Measurements from ENCODE around the gene ORM2. TPM values are rescaled to one million over a fixed set of nuclear protein-coding genes. Genes with fewer than 3 reads are reported as not detected.

The ORM2 gene
- total RNA-seq, 3 donors from 2014 or later (not counting 1 experiment from before 2014, with no cell fraction given), result not detected

DNA sequence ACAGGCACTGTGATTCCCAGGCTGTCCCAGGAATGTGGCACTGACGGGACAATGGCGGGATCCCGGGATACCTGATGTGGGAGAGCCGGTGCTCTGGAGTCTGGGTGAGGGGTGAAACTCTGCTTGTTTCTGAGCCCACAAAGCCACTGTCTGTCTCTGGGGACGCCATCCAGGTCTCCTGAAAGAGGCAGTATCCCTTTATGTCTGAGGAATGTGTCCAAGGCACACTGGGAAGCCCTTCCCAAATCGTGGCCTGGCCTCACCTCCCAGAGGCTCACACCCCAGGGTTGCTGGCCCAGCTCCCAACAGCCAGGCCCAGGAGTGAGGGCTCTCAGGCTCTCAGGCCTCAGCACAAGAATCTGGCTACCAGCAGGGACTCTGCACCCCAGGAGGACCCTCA lies 27.1 kb downstream of the ORM2 start:
- no peak for DNase-seq

GRCh38 chr9:114357360-114357759 lies 27.7 kb downstream of the ORM2 start:
- H3K9me3 Mint-ChIP-seq, result no peaks in the 10 kb centered on the region
- Histone ChIP-seq H3K4me3 (ENCODE audit: low read length) (no peak overlapping the region), H3K27ac (ENCODE audit: low read length) (peak overlapping the region; percentile 4), H3K4me1 (ENCODE audit: control insufficient read depth, insufficient read depth, low read length) (peaks cover 32% of the 10 kb centered on the region), H3K9me3 (ENCODE audit: control insufficient read depth, insufficient read depth, low read length) (no peaks in the 10 kb centered on the region), H3K27me3 (ENCODE audit: control insufficient read depth, insufficient read depth, low read length) (no peaks in the 10 kb centered on the region), H3K36me3 (ENCODE audit: control insufficient read depth, insufficient read depth, low read length) (peaks cover 88% of the 10 kb centered on the region)
- intact Hi-C loops (cut with micrococcal nuclease), result no loop called here
- H3K27ac Mint-ChIP-seq, result peak overlapping the region; percentile 79 to 82
- DNase-seq, result no peak
- no peak overlapping the region for H3K4me3 Mint-ChIP-seq
- H3K36me3 Mint-ChIP-seq, result peaks cover 20% of the 10 kb centered on the region
- peaks cover 29 to 42% of the 10 kb centered on the region in 2 donors for H3K4me1 Mint-ChIP-seq
- no peak for TF ChIP-seq CTCF (IDR thresholded peaks at IDR 0.05)
- WGBS (ENCODE audit: insufficient coverage), result 95% methylated on average over 6 of the region's 6 CpGs
- no peaks in the 10 kb centered on the region for H3K27me3 Mint-ChIP-seq (ENCODE audit: low read depth in 2 of 2)
- ATAC-seq, result no peak

More for the DNA sequence above, 27.1 kb downstream of the ORM2 start:
- H3K4me1 Mint-ChIP-seq, result peaks cover 28 to 41% of the 10 kb centered on the region in 2 donors
- intact Hi-C loops (cut with micrococcal nuclease), result no loop called here
- peak overlapping the region; percentile 4 for H3K27ac ChIP-seq (ENCODE audit: low read length)
- peaks cover 20% of the 10 kb centered on the region for H3K36me3 Mint-ChIP-seq
- peaks cover 88% of the 10 kb centered on the region for H3K36me3 ChIP-seq (ENCODE audit: control insufficient read depth, insufficient read depth, low read length)
- H3K27me3 Mint-ChIP-seq (ENCODE audit: low read depth in 2 of 2), result no peaks in the 10 kb centered on the region
- no peak for TF ChIP-seq CTCF (IDR thresholded peaks at IDR 0.05)
- H3K27me3 ChIP-seq (ENCODE audit: control insufficient read depth, insufficient read depth, low read length), result no peaks in the 10 kb centered on the region
- no peaks in the 10 kb centered on the region for H3K9me3 ChIP-seq (ENCODE audit: control insufficient read depth, insufficient read depth, low read length)
- no peak overlapping the region for H3K4me3 Mint-ChIP-seq
- no peaks in the 10 kb centered on the region for H3K9me3 Mint-ChIP-seq
- no peak for ATAC-seq
- H3K4me1 ChIP-seq (ENCODE audit: control insufficient read depth, insufficient read depth, low read length), result peaks cover 27% of the 10 kb centered on the region
- 96% methylated on average over 6 of the region's 6 CpGs for WGBS (ENCODE audit: insufficient coverage)
- peak overlapping the region; percentile 79 to 82 for H3K27ac Mint-ChIP-seq
- H3K4me3 ChIP-seq (ENCODE audit: low read length), result no peak overlapping the region

- peak overlapping the region; percentile 79 to 82 for H3K27ac Mint-ChIP-seq
- H3K4me3 Mint-ChIP-seq, result no peak overlapping the region
- Histone ChIP-seq H3K4me1 (ENCODE audit: control insufficient read depth, insufficient read depth, low read length) (peaks cover 37% of the 10 kb centered on the region), H3K27me3 (ENCODE audit: control insufficient read depth, insufficient read depth, low read length) (no peaks in the 10 kb centered on the region), H3K9me3 (ENCODE audit: control insufficient read depth, insufficient read depth, low read length) (no peaks in the 10 kb centered on the region), H3K27ac (ENCODE audit: low read length) (no peak overlapping the region), H3K4me3 (ENCODE audit: low read length) (no peak overlapping the region), H3K36me3 (ENCODE audit: control insufficient read depth, insufficient read depth, low read length) (peaks cover 89% of the 10 kb centered on the region)
- peaks cover 23% of the 10 kb centered on the region for H3K36me3 Mint-ChIP-seq
- peaks cover 35 to 44% of the 10 kb centered on the region in 2 donors for H3K4me1 Mint-ChIP-seq
- 95% methylated on average over 9 of the region's 9 CpGs for WGBS (ENCODE audit: insufficient coverage)
- H3K27me3 Mint-ChIP-seq (ENCODE audit: low read depth in 2 of 2), result no peaks in the 10 kb centered on the region
- intact Hi-C loops (cut with micrococcal nuclease), result no loop called here
- no peak for DNase-seq
- no peaks in the 10 kb centered on the region for H3K9me3 Mint-ChIP-seq
- TF ChIP-seq CTCF (IDR thresholded peaks at IDR 0.05), result no peak
- no peak for ATAC-seq
These were observed 28.3 kb downstream of the ORM2 start for GRCh38 chr9:114357911-114358328.

DNA sequence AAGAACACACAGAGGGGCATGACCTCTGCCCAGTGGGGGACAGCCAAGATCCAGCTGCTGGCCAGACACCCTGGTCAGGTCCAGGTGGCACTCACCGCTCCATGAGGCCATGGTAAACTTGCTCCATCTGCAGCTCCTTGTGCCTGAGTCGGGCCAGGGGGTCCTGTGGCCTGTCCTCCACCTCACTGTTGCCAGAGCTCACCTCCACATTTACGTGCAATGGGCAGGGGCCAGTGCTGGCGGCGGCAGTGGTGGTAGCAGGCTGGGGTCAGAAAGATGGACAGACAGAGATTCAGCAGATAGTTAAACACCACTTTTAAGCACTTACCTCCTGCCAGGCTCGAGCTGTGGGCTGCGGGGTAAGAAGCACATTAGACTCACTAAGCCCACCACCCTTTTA lies 30.1 kb downstream of the ORM2 start:
- H3K36me3 Mint-ChIP-seq, result peaks cover 40% of the 10 kb centered on the region
- peaks cover 53 to 63% of the 10 kb centered on the region in 2 donors for H3K4me1 Mint-ChIP-seq
- WGBS (ENCODE audit: insufficient coverage), result 98% methylated on average over 5 of the region's 7 CpGs

More for the DNA sequence above, 30.1 kb downstream of the ORM2 start:
- Mint-ChIP-seq H3K27ac (peak overlapping the region; percentile 79 to 82), H3K27me3 (ENCODE audit: low read depth in 2 of 2) (no peaks in the 10 kb centered on the region), H3K4me3 (no peak overlapping the region), H3K9me3 (no peaks in the 10 kb centered on the region)
- H3K4me3 ChIP-seq (ENCODE audit: low read length), result no peak overlapping the region
- no peaks in the 10 kb centered on the region for H3K27me3 ChIP-seq (ENCODE audit: control insufficient read depth, insufficient read depth, low read length)
- H3K36me3 ChIP-seq (ENCODE audit: control insufficient read depth, insufficient read depth, low read length), result peaks cover 97% of the 10 kb centered on the region
- DNase-seq, result no peak
- peaks cover 56% of the 10 kb centered on the region for H3K4me1 ChIP-seq (ENCODE audit: control insufficient read depth, insufficient read depth, low read length)
- ATAC-seq, result no peak
- no peak overlapping the region for H3K27ac ChIP-seq (ENCODE audit: low read length)
- intact Hi-C loops (cut with micrococcal nuclease), result loop anchor here (5.0 kb wide), 1 partner anchor 38 kb away; no protein-coding TSS in a partner anchor
- no peaks in the 10 kb centered on the region for H3K9me3 ChIP-seq (ENCODE audit: control insufficient read depth, insufficient read depth, low read length)
- TF ChIP-seq CTCF (IDR thresholded peaks at IDR 0.05), result no peak

All from natural killer cell (primary cell).